ENCODE results near the gene RC3H2. TPM values are rescaled to one million over a fixed set of nuclear protein-coding genes. Genes with fewer than 3 reads are reported as not detected.

RC3H2 gene
- total and polyA plus RNA-seq, 2 of the 8 experiments (the other 6 are each of a cell fraction or from before 2014, with no cell fraction given) = 11.2 to 38.4 TPM

- Histone ChIP-seq H3K27me3 (replicated peaks in 1 of 4; ENCODE audit: control insufficient read depth in 3 of 4, extremely low read depth in 1 of 4, insufficient read depth in 3 of 4, low read length in 3 of 4) (no peaks in the 10 kb centered on the region), H2BK15ac (ENCODE audit: low read length) (no peak overlapping the region), H3K4me3 (ENCODE audit: extremely low read depth in 1 of 4, insufficient read depth in 2 of 4, low read depth in 3 of 4, low read length in 4 of 4) (no peak overlapping the region), H4K8ac (ENCODE audit: extremely low read depth, insufficient read depth, low read length) (no peak overlapping the region), H3K4me1 (replicated peaks in 1 of 4; ENCODE audit: control insufficient read depth in 3 of 4, insufficient read depth in 4 of 4, low read length in 3 of 4) (peaks cover 0 to 3% (median 0%) of the 10 kb centered on the region in 4 experiments; a peak in 1 of 7 replicates), H3K18ac (ENCODE audit: extremely low read depth, low read length) (no peak overlapping the region), H3K36me3 (ENCODE audit: control insufficient read depth in 2 of 4, insufficient read depth in 4 of 4, low read length in 3 of 4) (peaks cover 10 to 64% (median 38%) of the 10 kb centered on the region in 4 experiments), H4K5ac (ENCODE audit: insufficient read length, low read depth, low read length) (no peak overlapping the region), H3K56ac (replicated peaks; ENCODE audit: insufficient read length, low read depth, low read length) (no peak overlapping the region), H3K9me3 (ENCODE audit: insufficient read depth in 2 of 2, low read depth in 1 of 2, low read length in 1 of 2) (no peaks in the 10 kb centered on the region), H4K91ac (replicated peaks; ENCODE audit: insufficient read length, low read length) (no peak overlapping the region), H3K4ac (replicated peaks; ENCODE audit: insufficient read length, low read depth, low read length) (no peak overlapping the region), H3K23me2 (ENCODE audit: low read depth, low read length) (no peaks in the 10 kb centered on the region), H3K79me1 (ENCODE audit: low read depth, low read length) (no peaks in the 10 kb centered on the region; the same call in none of the 2 replicates), H2BK5ac (ENCODE audit: low read depth, low read length) (no peak overlapping the region), H3K14ac (ENCODE audit: insufficient read length) (no peak overlapping the region), H2BK20ac (ENCODE audit: low read length) (no peak overlapping the region), H3K4me2 (ENCODE audit: insufficient read depth in 1 of 2, low read depth in 2 of 2, low read length in 2 of 2) (no peak overlapping the region), H2BK12ac (ENCODE audit: low read depth, low read length) (no peak overlapping the region), H2AK5ac (ENCODE audit: low read depth, low read length) (no peak overlapping the region), H3K9ac (replicated peaks in 1 of 4; ENCODE audit: extremely low read depth in 1 of 4, low read depth in 3 of 4, low read length in 3 of 4) (no peak overlapping the region), H3K27ac (ENCODE audit: low read depth, low read length) (no peak overlapping the region), H3K79me2 (ENCODE audit: control insufficient read depth in 1 of 2, insufficient read depth in 2 of 2, low read length in 2 of 2) (peaks cover 5 to 28% of the 10 kb centered on the region in 2 experiments; a peak in 3 of 4 replicates), H2AFZ (ENCODE audit: low read length) (no peak overlapping the region), H4K20me1 (replicated peaks in 1 of 2; ENCODE audit: control insufficient read depth in 1 of 2, insufficient read depth in 2 of 2, low read length in 2 of 2) (peaks cover 6 to 15% of the 10 kb centered on the region in 2 experiments), H3K23ac (ENCODE audit: insufficient read length) (no peak overlapping the region), H2BK120ac (replicated peaks; ENCODE audit: low read depth, low read length) (no peak overlapping the region)
- no peak for FAIRE-seq
- DNase-seq (ENCODE audit: low read depth in 1 of 2, low spot score in 2 of 2) = no peak
- WGBS, 2 experiments (ENCODE audit: extremely low coverage in 1 of 2, insufficient coverage in 1 of 2, insufficient read length in 1 of 2, insufficient replicate concordance in 2 of 2, low coverage in 1 of 2, low lambda C conversion rate in 2 of 2, missing lambda C conversion rate in 1 of 2) = 93% methylated on average over 6 of the region's 6 CpGs; no CpG with 5 or more reads in 1 of the 2 experiments
- ChIA-PET CTCF (ENCODE audit: partially characterized antibody) (interaction anchor here (2.1 kb wide), 1 partner anchor 13 kb away, joined by 8 read pairs; no protein-coding TSS in a partner anchor), POLR2A (ENCODE audit: partially characterized antibody) (no interaction called here)
- no peak for TF ChIP-seq YY1 (IDR thresholded peaks at IDR 0.05; ENCODE audit: low read depth, low read length)
- TF ChIP-seq EZH2 (IDR thresholded peaks at IDR 0.05; ENCODE audit: low read depth, low read length, severe bottlenecking) = no peak
- no peak for TF ChIP-seq HDAC6 (IDR thresholded peaks at IDR 0.05; ENCODE audit: low read depth, low read length)
- no peak for TF ChIP-seq ATF2 (IDR thresholded peaks at IDR 0.05; ENCODE audit: low read length)
- TF ChIP-seq SP2 (IDR thresholded peaks at IDR 0.05; ENCODE audit: low read length) = no peak
- no peak for TF ChIP-seq TBP (IDR thresholded peaks at IDR 0.05; ENCODE audit: low read depth, low read length)
- no peak for TF ChIP-seq KDM5A (IDR thresholded peaks at IDR 0.05; ENCODE audit: low read length)
- TF ChIP-seq ASH2L (IDR thresholded peaks at IDR 0.05; ENCODE audit: low read length) = no peak
- TF ChIP-seq RAD21 (IDR thresholded peaks at IDR 0.05 in 1 of 2, conservative IDR thresholded peaks at IDR 0.05 in 1 of 2; ENCODE audit: low read depth in 2 of 2, low read length in 2 of 2) = no peak
- TF ChIP-seq NANOG (IDR thresholded peaks at IDR 0.05; ENCODE audit: insufficient read depth, low read depth, low read length, poor library complexity, severe bottlenecking) = no peak
- TF ChIP-seq BCL11A (IDR thresholded peaks at IDR 0.05; ENCODE audit: low read depth in 2 of 2, low read length in 2 of 2) = no peak
- no peak for TF ChIP-seq CTBP2 (IDR thresholded peaks at IDR 0.05; ENCODE audit: borderline replicate concordance, insufficient read depth, insufficient read length, low read length)
Observed at GRCh38 chr9:122822056-122822455, 83.1 kb downstream of the RC3H2 start.
